Left lobe of liver (tissue), 2 donors: ENCODE results near the gene FAM110D. TPM values are rescaled to one million over a fixed set of nuclear protein-coding genes. Genes with fewer than 3 reads are reported as not detected.

Source experiments
- ATAC-seq: fragments of 200-7000 bp; cut with Tn5 transposase; one replicate; pipeline ENCODE4 v1.9.1; 2020; ENCODE audit warnings: mild to moderate bottlenecking, moderate library complexity
- DNase-seq: peaks from one replicate; pipeline ENCODE4 v3.0.0-alpha.2; 2020; ENCODE audit warnings: low spot score
- total RNA-seq: library from RNA; stranded (reverse); gene quantifications from one replicate; pipeline ENCODE4 v1.2.1, GENCODE V29; 2021
- donor health status: DM: no; HTN: no; CAD: no; lungs with moderate emphysema.
- donor health status: DM: no; HTN: yes; CAD: no.

The FAM110D gene
- total RNA-seq, 1 donor from 2014 or later = 0.28 TPM

DNA sequence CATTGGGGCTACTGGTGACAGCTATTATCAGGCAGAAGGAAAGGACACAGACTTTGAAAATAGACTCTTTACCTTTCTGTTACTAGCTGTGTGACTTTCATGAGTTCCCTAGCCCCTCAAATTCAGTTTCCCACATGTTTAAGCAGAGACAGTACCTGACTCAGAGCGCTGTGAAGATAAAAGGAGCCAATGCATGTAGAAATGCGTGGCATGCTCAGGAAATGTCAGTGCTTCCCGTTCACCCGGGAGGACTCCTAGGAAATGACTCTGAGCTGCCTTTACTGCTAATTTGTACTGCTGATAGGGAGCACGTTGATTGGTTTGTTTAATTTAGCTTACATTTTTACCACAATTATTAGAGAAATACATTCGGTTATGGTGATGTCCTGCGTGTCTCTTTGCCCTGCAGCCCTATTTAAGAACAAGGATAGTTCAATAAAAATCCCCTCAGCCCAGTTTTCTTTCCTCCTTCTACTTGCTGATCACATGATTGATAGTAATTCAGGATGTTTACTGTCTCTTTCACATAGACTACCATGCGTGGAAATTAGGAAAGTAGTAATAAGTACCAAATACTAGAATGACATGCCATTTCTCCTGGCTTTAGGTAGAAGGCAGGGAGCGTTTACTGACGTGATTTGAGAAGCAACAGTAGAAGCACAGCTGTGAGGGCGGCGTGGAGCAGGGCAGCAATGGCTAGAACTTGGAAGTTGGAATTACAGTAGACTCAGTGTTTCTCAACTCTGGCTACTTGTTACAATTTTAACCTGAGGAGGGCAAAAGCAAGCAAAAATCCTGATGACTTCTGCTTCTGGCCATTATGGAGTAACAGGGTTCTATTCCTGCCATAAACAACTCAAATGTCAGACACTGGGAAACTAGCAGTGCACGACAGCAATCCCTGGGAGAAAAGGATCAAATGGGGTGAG lies 31.4 kb upstream of the FAM110D start:
- DNase-seq (peak; percentile 33), ATAC-seq (no peak)

DNA sequence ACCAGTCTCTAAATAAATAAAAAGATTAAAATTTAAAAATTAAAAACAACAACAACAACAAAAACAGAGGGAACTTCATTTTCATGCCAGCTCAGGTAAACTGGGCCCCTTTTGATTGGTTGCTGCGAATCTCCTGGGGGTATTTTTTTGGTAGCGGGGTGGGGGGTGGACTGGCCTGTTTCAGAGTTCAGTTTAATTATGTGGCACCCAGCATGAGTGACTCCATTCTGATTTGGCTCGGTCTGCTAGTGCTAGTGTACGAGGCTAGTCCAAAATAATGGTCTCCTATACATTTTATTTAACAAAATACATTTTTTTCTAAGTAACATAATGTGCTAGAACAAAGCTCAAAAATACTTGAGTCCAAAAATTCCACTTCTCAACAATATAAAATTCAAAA lies 29.1 kb upstream of the FAM110D start:
- ATAC-seq (no peak), DNase-seq (no peak)

DNA sequence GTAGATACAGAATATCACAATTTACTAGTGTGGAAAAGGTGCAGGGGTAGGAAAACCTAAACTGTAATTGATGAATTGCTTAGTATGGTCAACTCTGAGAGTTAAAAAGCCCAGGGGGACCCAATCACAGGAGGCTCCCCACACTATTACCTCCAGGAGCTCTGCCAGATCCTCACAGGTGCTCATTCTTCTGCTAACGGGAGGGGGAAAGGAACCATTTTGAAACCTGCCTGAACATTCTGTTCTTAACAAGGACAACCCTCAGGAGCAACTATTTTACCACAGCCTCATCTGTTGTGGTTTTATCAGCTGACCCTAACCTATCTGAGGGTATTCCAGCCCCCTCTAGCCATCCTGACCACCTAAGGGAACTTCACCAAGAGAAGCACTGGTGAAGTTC lies 28.2 kb upstream of the FAM110D start:
- no peak for DNase-seq
- ATAC-seq = no peak

DNA sequence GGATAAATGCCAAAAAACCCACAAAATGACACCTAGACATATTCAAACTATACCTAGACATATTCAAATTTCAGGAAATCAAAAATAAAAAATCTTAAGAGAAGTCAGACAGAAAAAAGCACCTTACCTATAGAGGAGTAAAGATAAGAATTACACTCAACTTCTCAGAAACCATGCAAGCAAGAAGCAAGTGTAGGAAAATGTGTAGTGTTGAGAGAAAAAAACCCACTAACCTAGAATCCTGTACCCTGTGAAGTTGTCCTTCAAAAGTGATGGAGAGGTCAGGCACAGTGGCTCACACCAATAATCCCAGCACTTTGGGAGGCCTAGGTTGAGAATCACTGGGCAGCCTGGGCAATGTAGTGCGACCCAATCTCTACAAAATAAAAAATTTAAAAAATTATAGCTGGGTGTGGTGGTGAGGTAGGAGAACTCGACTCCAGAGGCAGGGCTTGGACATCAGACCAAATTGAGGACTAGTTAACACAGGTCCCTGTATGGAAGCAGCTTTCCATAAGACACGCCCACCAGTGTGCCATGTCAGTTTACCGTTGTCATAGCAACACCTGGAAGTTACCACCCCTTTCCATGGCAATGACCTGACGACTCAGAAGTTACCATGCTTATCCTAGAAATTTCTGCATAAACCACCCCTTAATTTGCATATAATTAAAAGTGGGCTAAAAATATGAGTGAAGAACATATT lies 26.6 kb upstream of the FAM110D start:
- DNase-seq = peak; percentile 11
- no peak for ATAC-seq

DNA sequence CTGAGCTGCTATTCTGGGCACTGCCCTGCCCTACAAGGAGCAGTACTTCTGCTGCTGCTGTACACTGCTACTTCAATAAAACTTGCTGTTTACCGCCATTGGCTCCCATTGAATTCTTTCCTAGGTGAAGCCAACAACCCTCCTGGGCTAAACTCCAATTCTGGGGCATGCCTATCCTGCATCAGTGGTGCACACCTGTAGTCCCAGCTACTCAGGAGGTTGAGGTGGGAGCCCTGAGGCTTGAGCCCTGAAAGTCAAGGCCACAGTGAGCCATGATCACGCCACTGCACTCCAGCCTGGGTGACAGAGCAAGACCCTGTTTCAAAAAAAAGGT lies 26.1 kb upstream of the FAM110D start:
- ATAC-seq (no peak), DNase-seq (peak; percentile 21)

DNA sequence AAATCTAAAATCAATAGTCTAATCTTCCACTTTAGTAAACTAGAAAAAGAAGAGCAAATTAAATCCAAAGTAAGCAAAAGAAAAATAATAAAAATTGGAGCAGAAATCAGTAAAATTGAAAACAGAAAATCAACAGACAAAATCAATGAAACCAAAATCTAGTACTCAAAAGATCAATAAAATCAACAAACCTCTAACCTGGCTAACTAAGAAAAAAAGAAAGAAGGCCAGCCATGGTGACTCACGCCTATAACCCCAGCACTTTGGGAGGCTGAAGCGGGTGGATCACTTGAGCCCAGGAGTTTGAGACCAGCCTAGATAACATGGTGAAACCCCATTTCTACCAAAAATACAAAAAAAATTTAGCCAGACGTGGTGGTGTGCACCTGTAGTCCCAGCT lies 24.4 kb upstream of the FAM110D start:
- ATAC-seq (no peak), DNase-seq (no peak)

DNA sequence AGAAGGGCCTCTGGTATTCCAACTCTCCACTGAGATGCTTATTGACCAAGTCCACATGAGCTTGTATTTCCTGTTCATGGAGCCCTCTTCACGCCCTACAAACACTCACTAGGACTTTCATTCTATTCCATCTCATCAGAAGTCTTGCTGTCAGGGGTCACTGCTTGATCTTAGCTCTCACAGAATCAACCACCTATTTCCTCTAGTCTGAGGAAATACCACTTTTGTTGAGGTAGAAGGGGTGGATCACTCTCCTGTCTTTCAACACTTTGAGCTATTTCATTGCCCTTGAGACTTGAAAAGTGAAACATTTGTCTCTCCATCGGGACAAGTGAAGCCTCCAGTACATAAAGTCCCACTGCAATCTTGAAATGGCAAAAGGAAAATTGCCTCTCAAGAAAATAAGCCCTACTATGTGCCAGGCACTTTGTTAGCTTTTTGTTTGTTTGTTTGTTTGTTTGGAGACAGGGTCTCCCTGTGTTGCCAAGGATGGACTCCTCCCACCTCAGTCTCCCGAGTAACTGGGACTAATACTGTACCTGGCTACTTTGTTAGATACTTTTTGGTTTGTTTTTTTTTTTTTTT lies 19.8 kb upstream of the FAM110D start:
- DNase-seq (peak; percentile 5), ATAC-seq (no peak)

DNA sequence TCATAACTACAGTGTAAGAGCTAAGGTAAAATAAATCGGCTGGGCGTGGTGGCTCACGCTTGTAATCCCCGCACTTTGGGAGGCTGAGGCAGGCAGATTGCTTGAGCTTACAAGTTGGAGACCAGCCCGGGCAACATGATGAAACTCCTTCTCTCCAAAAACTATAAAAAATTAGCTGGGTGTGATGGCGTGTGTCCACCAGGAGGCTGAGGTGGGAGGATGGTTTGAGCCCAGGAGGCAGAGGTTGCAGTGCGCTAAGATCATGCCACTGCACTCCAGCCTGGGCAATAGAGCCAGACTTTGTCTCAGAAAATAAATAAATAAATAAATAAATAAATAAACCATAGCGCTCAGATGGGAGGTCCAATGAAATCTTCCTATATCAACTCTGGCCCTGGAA lies 16.7 kb upstream of the FAM110D start:
- DNase-seq (no peak), ATAC-seq (no peak)

DNA sequence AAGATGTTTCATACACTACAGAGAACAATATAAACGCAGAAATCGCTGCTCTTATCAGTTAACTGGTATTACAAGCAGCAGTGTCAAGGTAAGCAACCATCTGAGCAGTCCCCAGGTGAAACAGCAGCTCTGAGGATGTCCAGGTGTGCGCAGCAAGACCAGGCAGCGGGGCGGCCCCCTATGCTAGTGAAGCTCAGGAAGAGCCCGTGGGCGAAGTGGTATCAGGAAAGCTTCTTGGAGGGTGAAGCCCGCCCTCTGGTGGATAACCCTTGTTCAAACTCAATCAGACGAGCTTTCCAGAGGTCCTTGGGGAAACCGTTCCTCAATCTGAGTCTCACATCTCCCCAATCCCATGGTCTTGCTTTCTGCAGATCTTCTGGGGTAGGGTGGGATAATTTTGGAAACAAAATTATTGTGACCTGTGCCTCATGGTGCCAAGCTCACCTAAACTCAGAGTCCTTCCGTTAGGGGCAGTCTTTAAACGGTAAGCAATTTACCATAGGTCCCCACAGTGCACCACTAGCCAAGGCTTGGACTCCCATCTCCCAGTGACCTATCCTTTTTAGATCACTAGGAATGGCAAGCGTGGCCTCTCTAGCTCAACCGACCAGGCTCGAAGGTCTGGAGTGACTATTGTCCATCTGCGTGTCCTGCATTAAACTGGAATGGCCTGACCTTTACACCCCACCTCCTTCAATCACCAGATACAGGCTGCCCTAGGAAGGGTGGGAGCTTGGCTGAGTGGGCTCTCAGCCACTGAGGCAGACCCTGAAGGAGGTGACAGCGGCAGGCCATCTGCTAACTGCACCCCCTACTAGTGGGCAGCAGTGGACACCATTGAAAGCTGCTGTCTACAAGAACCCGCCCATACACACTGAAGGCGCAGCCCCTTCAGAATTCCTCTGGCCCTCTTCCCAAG lies 13.6 kb upstream of the FAM110D start:
- peak; percentile 100 for ATAC-seq
- DNase-seq = peak; percentile 77

DNA sequence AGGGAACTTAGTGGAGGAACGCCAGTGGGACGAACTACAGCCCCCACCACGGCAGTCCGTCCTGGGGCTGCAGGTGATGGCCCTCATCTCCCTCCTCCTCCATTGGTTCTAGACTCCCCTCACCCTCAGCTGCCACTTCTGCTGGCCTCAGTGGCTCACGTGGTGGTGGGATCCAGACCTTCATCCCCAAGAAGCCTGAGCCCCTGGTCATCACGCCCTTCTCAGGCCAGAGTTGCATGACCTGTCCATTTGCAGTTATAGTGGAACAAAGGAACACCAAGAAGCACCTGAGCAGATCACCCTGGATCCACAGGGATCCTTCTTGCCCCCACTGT lies 13.0 kb upstream of the FAM110D start:
- DNase-seq (no peak), ATAC-seq (no peak)

DNA sequence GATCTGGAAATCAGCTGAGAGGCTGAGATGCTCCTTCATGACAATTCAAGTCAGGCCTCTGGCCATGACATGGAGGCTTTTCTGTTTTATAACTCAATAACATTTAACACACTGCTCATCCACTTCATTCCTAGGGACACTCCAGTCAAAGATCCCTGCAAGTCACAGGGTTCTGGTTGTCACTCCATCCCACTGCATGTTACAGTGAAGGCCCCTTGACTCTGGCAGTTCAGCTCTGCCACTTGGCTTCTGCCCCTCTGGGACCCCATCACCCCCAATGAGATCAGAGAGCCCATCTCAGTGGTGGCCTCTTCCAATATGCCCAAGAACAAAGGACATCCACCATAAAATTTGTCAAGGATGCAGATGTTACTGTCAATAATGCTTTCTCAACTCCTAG lies 10.0 kb upstream of the FAM110D start:
- ATAC-seq (no peak), DNase-seq (peak; percentile 7)

DNA sequence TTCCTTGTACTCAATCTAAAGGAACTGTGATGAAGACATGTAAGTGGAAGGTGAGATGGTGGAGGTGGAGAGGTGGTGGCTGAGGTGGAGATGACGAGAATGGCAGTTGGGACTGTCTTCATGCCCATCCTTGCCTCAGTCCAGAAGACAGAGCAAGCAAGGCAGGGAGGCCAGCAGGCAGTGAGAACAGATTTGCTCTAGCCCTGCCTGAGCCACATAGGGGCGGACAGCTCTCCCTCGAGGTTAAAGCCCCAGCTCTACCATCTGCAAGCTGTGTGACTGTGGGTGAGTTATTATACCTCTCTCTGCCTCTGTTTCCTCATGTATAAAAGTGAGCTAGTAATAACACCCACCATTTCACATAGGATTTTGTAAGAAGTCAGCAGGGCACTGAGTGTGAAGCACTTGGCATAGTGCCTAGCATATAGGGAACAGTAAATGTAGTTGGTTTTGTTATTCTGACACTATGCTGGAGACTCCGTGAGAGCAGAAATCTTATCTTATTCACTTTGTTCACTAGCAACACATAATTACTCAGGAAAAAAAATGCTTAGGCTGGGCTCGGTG lies 4.8 kb upstream of the FAM110D start:
- no peak for DNase-seq
- ATAC-seq = no peak

DNA sequence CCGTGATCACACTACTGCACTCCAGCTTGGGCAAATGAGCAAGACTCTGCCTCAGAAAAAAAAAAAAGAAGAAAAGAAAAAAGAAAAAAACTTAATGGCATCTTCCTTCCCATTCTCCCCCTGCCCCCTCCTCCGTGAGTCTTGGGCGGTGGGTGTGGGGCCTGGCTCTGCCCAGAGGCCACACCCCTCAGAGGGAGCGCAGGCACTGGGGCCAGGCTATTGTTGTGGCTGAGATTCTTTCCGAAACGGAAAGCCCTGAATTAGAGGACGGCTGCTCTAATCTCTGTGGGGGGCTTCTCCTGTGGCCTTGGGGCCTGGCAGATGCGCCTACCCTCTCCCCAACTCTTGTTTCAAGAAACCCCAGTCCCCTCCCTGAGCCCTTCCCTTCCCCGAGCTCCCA lies 4.1 kb upstream of the FAM110D start:
- DNase-seq (no peak), ATAC-seq (no peak)

DNA sequence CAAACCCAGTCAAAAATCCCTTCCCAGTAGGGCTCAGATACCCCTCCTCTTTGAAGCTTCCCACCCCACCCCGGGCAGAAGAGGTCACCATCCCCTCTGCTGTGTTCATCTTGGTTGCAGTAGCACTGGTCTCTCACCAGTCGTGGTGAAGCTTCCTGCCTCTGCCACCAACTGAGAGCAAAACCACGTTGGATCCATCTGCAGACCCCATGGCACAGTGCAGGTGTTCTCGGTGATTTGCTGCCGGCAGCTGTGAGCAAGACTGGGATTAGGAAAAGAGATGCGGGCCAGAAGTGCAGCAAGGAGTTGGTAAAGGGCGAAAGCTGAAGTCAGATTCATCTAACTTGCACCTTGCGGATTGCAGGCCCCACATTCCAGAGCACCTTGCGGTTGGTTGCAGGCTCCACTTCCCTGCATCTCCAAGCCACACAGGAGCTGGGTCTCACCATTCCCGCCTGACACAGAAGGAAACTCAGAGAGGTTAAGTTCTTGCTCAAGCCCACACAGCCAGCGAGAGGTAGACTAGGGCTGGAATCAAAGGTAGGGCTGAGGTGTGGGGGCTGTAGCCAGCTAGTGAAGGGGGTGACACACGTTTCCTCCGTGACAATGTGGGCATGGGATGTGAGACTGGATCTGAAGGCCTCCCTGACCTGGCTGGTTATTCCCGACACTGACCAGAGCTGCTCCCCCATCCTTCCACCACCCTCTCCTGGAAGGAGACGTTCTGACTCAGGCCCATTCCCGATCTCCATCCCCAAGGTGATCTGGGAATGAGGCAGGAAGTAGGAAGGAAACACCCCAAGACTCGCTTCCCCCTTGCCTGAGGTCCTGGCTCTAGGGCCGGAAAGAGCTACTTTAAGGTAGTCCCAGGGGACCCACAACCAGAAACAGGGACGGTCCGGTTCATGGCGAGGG lies 3.3 kb upstream of the FAM110D start:
- no peak for DNase-seq
- ATAC-seq = no peak

DNA sequence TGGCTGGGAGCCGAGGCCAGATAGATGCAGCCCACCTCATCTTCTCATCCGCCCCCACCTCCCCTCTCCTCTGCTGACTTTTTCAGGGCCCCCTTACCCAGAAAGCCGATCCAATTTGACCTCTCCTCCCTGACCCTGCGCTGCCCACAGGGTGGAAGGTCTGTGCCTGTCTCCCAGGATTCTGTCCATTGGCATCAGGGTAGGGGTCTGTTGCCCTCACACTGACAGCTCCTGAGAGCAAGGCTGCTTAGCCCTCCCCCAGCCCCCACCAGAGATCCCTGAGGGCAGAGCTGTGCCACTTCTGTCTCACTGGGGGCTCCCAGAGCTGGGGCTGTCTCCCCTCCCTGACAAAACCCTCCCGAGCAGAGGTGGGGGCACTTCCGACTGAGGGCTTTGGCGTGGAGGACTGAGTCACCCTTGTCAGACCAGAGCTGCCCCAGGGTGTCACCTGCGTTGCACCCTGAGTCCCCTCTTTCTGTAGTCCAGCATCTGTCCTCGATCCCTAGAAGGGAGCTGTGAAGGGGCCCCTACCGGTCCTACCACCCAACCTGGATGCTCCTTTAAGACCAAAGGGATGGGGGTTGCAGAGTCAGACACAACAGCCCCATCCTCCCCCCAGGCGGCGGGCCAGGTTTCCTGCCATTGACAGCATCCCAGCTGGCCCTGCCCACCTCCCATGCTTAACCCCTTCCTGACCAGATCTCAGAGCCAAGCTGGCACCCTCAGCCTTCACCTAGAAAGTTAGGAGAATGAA lies 2.4 kb upstream of the FAM110D start:
- no peak for DNase-seq
- ATAC-seq = peak; percentile 8

DNA sequence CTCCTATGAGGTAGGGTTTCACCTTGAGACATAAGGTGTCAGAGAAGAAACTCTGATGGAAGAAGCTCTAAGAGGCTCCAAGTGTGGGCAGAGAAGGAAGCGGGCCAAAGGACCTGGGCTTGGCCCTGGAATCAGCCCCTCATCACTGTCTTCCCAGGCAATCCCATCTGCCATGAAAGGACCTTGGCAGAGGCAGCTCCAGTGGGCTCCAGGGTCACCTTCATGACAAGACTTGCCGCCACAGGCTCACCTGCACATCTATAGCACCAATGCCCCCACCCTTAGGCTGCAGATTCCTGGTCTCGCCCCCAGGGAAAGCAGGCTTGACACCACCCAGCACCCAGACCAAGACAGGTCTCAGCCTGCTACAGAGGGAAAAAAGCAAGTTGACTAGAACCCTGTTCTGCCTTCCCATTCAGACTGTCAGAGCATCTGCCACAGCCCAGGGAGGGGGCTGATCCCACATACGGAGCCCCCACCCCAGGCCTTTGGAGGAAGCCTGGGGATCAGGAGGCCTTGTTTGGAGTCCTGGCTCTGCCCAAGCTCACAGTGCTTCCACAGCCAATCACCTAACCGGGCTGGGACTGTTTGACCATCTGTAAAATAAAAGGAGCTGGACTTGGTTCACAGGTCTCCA lies 490 bp upstream of the FAM110D start:
- no peak for DNase-seq
- ATAC-seq = no peak

DNA sequence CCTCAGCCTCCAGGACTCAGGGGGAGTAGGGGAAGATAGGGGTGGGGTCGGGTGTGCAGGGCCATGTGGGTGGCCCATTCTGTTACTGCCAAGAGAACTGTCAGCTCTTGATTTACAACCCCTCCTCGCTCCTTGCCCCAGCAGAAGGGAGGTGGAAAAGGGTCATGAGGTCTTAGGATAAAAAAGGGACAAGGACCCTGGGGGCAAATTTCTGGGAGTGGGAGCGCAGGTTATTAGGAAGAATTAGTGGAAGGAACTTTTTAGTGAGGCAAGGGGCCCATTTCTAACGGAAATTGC lies 812 bp downstream of the FAM110D start:
- DNase-seq = no peak
- no peak for ATAC-seq

DNA sequence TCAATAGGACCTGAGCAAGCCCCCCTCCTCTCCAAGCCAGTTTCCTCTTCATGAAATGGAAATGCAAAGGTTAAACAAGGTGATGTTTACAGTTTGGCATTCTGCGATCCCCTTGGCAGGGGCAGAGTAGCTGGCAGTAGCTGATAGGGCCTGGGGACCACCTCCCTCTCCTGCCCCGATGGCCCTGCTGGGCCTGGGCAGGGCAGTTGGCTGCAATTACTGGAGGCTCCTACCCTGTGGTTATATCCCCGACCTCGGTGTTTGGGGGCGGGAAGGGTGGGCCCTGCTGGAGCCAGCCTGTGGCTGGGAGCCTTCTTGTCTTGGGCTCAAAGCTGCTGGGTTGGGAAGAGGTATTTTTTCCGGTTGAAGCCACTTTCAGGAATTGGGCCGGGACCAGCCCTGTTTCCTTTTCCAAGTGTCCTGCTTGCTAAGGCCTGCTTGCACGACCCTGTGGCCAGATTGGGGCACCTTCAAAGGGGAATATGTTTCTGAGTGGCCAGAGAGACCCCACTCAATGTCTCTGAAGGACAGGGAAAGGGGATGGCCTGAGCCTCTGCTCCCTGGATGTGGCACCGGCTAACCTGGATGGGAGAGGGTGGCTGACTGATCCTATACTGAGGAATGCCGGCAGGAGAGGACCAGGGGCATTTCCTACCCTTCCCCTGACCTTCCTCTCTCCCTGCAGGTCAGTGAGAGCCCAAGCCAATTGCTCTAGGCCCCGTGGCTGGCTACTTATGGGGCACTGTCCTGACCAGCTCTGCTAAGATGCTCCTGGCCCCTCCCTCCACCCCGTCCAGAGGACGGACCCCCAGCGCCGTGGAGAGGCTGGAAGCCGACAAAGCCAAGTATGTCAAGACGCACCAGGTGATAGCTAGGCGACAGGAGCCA lies 1.9 kb downstream of the FAM110D start:
- no peak for DNase-seq
- ATAC-seq = no peak
